HTR-8/SVneo (cell line): ENCODE measurements around the gene SLC22A23.

Experiments
- DNase-seq: peaks from one replicate; pipeline ENCODE4 v3.0.0; 2011; ENCODE audit warnings: low spot score, mixed read lengths; ENCODE audit not compliant: insufficient read length
- FAIRE-seq: peaks from 2 replicates; lab custom pipeline; 2011; peaks lifted over from hg19 to GRCh38; lab: Jason Lieb, UNC

Gene SLC22A23

DNA sequence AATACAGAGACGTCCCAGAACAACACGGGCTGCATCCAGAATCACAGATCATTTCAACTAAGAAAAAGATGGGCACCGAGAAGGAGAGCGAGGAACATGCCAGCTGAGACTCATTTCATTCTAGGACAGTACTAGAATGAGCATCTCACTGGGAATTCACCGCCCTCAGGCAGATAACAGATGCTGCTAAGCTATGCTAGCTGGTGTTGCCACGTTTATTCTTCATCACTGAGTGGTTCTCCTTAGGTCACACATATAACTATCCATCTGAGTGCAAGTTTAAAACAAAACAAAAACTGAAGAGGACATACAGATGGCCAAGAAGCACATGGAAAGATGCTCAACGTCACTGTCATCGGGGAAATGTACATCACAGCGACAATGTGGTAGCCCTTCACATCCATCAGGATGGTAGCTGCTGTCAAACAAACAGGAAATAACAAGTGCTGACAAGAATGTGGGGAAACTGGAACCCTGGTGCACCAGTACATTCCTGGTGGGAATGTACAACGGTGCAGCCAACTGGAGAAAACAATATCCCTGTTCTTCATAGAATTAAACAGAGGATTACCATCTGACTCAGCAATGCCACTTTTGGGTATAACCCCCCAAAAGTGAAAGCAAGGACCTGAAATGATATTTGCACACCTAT lies 97.6 kb downstream of the SLC22A23 start:
- FAIRE-seq = no peak
- DNase-seq = no peak

DNA sequence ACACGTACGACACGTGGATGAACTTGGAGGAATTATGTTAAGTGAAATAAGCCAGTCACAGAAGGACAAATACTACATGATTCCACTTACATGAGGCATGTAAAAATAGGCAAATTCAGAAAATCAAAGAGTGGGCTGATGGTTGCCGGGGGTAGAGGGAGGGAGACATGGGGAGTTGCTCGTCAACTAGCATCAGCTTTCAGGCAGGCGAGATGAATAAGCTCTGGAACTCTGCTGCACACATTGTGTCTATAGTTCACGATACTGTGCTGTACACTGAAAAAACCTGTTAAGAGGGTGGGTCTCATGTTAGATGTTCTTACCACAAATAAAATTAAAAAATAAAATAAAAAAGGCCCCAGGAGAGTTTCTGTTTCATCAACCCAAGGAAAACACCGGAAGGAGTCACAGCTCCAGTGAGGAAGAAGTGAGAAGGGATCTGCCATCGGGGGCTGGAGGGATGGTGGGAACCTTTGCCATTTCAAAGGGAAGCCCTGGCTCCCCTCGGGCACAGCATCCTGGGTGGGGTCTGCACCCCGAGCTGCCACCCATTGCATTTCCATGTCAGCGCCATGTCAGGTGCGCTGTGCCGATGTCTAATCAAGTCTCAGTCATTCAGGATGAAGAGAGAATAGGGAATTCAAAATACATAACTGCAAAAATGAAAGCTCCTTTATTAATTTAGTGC lies 98.3 kb downstream of the SLC22A23 start:
- no peak for FAIRE-seq

DNA sequence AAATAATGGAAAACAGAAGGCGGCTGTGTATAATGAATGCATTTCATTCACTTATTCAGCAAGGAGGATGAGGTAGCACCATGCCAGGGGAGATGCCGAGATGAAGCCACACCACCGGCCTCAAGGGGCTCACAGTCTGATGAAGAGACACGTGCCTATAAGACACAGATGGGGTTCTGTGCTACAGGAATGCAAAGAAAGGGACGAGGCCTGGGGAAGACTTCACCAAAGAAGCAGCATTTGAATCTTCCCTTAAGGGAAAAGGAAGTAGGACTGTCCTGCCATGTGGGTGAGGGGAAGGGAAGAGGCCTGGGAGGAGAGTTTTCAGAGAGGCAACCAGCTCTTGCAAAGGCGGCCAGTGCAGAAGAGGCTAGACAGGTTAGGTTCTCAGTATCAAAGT lies 99.2 kb downstream of the SLC22A23 start:
- no peak for DNase-seq
- no peak for FAIRE-seq

More for the DNA sequence above, 98.3 kb downstream of the SLC22A23 start:
- DNase-seq = no peak

DNA sequence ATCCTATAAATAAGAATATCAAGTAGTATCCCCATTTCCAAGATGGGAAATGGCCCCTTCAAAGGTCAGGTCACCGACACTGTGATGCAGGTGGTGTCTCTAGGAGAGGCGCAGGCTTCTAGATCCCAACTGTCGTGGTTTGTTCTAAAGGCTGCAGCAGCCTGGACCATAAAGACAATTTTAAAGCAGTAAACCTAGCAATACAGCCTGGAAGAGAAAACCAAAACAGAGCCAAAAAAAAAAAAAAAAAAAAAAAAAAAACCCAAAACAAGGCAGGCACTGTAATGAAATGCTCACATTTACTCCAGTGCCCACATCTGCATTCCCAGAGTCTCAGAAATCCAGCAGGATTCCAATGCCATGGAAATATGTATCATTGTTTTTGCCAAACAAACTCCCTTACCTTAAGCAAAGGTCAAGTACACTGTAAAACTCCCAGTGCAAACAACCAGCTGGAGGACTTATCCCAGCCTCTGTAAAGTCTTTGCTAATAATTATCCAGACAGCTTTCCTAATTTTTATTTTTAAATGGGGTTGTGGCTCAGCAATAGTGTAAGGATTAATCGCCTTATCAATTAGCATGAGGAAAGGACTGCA lies 99.9 kb downstream of the SLC22A23 start:
- no peak for FAIRE-seq
- DNase-seq = no peak

DNA sequence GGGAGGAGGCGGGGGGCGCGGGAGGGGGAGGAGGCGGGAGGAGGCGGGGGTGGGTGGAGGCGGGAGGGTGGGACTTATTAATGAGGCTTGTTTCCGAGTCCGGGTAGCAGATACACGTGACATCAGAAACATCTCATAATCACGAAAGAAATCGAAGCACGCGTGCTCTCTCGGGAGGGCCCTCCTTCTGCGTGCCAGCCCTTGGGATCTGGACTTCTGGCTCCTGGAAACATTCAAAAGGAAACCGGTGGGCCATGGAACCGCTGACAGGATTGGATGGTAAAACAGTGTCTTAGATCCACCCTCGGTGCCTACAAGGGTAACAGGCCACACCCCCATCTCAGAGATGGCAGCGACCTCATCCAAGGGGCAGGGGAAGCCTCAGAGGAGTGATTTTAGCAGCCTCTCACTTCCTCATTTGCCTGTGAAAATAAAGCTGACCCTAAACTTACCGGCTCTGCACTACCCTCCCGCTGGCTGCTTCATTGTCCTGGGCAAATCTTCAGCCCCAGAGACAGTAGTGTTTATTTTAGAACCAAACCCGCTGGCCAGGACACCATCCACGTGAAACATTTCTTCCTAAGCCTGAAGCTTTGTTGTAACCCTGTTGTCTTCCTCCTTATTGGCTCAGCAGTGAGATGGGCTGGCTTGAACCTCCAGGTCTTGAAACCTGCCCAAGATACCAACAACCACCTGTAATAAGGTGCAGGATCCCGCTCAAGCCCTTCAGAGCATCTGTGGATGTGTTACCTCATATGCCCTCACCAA lies 100.6 kb downstream of the SLC22A23 start:
- FAIRE-seq (peak; percentile 23), DNase-seq (peak; percentile 81)

DNA sequence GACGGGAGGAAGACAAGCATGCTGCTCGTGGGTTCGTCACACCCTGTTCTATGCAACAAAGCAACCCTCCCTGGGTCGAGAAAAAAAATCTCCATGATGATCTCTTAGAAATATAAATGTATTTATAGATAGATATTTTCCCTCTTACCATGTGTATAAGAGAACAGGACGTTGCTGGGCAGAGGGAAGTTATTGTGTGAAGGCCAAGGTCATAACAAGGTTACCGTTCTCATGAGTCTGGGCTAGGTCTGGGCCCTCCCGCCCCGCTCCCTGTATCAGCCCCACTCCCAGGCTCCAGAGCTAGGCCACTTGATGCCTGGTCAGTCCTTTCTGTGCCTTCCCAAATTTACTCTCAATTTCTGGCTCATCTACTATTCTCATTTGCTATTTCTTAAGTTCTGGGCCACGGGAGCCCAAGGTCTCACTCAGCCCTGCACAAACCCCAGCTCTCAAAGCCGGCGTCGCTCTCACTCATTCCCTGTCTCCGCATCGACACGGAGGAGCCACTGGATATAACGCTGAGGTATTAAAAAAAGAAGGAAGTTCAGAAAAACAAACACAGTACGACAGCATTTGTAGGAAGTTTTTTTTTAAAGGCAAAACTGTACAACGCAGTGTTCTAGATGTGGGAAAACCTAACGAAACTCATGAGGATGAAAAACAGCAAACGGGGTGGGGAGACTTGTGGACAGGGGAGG lies 101.3 kb downstream of the SLC22A23 start:
- FAIRE-seq = no peak
- DNase-seq = no peak

DNA sequence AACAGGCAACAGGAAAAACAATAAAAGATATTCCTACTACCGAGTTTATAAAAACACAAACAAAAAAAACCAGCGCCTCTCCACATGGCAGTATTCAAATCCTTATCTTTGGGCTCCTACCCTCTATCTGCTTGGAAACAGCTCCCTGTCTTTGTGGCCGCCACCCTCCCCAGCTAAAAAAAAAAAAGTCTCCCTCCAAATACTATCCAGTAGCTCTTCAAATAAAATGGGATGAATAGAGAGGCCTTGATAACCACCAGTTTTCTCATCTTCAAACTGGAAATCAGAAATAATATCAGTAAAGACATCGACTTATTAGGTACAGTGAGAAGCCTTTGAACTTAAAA lies 101.9 kb downstream of the SLC22A23 start:
- DNase-seq (no peak), FAIRE-seq (no peak)

DNA sequence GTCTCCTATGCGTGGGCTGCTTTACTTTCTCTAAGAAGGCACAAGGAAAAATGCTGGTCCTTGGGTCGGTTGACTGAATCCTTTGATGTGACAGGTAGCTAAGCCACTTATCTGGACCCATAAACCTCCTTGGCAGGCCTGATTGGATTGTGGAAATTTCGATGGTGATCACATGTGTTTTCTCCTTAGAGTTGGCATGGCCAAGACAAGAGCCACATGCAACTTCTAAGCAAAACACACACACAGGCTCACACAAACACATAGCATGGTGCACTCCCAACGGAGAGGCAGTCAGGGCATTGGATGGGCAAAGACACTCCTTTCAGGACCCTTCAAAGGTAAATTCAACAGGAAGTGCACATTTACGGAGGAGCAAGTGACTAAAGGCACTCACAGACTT lies 102.9 kb downstream of the SLC22A23 start:
- DNase-seq = no peak
- no peak for FAIRE-seq

DNA sequence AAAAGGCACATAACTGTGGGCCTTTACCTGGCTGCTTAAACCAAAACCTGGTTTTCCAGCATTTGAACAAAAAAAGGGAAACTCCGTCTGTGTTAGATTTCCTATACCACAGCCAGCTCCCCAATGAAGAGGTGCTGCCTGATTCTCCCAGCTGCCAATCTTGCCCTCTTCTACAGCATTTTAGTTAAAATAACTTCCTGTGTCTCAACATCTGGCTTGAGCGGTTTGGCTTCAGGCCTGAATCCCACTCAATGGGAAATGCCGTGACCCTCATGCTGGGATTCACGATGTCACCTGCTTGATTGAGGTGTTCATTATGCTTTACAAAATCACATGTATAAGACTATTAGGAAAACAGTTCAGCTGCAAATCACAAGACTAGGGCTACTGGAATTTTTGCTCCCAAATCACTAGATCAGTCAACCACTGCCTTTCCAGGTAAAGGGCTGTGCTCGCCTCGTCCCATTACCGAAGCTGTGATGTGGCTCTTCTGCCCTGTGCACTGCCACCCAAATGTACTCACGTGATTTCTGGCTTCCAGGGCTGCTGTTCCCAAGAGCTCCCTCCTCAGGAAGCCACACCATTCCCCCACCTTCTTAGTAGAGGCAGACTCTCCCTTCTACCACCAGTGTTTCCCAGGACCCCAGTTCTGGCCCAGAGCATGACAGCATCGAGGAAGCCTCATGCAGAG lies 103.5 kb downstream of the SLC22A23 start:
- FAIRE-seq = no peak
- no peak for DNase-seq

DNA sequence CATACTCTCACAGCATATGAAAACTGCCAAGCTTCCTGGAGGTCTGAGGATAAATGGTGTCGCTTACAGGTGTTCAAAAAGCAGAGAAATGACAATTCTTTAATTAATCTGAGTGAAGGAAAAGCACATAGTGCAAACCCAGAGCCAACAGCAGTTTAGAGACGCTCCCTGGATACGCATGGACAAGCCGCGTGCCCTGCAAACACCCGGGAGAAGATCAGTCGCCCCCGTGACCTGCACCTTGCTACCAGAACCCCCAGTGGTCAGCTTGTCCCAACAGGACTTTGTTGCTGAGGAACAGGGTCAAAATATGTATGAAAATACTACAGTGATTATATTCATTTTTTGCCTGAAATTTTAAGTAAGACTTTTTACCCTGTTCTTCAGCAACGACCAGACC lies 104.2 kb downstream of the SLC22A23 start:
- FAIRE-seq (no peak), DNase-seq (no peak)

DNA sequence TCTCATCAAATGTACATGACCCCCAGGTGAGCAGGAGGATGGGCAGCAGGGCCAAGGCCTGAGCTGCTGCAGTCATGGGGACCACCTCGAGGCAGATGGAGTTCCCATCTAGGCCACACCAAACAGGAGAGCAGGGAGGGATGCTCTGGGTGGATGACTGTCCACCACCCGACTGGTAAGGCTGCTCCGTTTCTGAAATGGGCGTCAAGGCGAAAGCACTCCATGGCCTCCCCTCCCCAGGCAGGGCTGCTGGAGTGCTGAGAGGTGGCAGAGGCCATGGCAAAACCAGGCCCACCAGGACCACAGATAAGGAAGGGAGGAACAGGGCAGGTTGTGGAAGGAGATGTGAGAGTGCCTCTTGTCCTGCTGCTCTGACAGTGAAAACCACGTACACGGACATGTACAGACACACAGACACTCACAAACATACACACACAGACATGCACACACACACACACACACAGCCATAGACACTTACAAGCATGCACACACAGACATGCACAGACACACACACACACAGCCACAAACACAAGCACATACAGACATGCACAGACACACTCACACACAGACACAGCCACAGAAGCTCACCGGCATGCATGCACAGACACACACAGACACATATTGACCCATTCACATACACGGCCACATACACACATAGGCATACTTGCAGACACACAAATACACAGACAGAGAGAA lies 104.9 kb downstream of the SLC22A23 start:
- DNase-seq (no peak), FAIRE-seq (peak; percentile 58)

DNA sequence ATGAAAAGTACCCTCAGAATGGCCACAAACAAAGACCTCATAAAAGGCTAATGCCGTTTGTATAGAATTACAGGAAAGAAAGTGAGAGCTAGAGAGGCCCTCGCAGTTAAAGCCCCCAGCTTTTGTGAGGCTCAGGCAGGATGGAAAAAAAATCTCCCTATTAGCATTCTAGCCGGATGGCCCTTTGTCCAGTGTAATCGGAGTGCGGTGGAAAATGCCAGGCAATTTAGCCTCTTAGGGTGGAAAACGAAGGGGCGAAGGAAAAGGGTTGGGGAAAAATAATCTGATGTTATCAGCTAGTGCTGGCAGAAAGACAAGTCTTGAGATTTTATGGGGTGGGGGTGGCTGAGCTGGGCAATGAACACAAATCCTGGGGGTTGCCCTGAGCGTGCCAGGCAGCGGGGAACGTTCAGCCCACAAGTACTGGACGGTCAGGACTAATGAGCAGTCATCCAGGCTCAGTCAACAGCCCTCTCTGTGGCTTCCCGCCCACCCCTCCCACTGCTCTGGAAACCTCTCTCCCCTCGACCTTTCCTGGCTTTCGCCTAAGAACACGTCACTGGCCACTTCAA lies 105.7 kb downstream of the SLC22A23 start:
- FAIRE-seq (no peak), DNase-seq (no peak)

DNA sequence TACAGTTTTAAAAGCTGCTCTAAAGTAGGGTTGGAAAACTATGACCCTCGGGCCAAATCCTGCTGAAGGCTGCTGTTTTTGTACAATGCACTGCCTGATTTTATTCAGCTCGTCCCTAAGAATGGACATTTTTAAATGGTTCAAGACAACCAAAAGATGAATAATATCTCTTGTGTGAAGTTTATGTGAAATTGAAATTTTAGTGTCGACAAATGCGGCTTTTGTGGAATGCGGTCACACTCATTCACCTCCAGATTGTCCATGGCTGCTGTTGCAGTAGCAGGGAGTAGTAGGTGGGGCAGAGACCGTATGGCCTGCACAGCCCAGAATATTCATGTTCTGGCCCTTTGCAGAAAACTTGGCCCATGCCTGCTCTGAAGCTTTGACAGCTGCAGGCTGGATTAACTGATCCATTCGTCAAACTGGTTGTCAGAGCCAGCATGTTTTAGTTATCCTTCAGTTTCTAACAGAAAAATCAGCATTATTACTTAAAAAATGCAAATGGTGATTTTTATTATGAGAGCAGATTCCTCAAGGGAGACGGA lies 106.5 kb downstream of the SLC22A23 start:
- DNase-seq = no peak
- no peak for FAIRE-seq

DNA sequence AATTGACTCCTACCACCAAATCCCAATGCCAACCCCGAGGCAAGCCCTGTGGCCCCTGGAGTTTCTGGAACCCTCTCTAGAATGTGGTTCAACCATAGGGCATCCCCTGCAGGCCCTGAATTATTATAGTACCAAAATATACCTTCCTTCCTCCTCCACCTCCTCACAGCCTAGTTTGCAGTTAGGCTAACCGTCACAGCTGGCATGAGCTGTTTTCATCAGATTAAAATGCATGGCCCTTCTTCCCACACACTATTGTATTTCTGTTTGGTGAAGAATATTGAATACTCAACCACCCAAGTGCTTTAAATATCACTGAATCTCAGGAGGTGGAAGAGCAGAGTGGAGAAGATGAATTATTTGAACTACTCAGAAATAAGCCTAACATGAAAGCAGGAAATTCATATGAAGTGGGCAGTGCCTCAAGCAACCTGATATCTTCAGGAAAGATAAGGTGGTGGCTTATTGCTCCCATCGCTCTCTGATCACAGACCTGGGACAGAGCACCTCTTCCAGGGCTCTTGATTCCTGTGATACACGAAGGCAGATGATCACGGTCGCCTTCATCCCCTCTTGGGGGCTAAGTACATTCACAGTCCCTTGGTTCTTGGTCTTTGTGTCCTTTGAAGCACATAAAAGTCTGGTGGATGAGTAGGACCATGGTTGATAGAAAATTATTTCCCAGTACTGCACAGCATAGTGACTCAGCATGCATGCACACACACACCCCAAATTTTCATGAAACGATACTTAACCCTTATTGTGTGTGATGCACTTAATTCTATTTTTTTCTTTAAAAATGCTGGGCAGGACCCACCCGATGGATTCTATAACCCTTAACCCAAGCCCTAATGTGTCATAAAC lies 107.2 kb downstream of the SLC22A23 start:
- FAIRE-seq = no peak
- DNase-seq = no peak

DNA sequence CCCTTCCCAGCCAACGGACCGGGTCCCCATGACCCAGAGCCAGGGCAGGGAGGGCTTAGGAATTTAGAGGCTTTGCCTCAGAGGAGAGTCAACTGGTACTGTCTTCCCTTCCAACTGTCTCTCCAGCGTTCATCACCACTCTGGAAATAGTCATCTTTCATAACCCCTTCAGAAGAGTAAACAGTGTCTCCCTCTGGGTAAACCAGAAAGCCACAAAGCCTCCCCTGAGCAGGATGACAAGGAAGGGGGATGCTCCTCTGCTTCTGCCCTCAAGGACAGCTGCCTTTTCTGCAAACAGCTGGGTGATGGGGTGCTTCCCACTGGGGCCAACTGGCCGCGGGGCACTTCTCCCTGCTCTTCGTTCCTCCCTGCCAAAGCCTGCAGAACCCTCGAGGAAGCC lies 108.0 kb downstream of the SLC22A23 start:
- FAIRE-seq (no peak), DNase-seq (no peak)

DNA sequence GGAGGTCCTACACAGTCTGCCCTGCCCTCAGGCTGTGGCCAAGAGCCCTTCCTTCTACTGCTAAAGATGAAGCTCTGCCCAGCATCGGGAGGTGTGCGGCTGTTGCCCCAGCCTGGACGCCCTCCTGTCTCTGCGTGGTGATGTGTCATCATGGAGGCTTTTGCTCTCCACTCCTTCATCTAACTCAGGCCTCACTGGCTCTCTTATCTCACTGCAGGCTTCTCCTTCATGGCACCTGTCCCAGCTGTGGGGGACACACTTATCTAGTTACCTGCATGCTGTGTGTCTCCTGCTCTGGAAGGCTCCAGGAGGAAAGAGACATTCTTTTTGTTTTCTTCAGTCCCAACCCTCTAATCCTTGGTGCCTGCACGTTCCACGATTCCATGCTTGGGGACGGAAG lies 109.0 kb downstream of the SLC22A23 start:
- DNase-seq (no peak), FAIRE-seq (no peak)

DNA sequence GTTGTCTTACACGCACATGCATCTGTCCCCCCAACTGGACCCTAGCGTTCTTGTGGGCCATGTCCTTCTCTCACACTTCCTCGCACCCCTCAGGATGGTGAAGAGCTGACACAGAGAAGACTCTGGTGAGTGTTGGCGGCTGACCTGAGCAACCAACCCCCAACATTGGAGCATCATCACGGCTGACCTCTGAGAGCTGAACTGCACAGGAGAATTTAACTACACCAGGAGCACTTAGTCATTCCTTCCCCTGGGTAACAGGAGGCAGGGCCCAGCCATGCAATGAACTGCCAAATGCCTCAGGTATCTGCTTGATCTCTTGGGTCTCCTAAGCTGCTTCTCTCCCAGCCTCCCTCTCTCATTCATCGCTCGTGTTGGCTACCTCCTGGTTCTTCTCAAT lies 109.6 kb downstream of the SLC22A23 start:
- DNase-seq (no peak), FAIRE-seq (no peak)

DNA sequence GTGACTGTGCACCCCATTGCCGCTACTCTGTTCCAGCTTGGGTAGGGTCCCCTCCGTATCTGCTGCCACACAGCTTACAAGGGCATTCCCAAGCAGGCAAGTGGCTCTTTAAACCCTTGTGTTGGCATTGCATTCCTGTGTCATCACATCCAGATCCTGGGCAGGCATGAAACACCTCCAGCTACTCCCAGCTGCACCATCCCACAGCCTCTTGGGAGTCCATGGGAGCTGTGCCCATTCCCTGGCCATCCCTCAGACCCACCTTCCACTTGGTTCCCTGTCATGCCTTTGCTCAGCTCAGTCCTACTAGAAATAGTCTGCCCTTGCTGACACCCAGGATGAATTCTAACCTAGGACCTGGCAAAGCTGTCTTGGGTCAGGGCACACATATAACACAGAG lies 110.4 kb downstream of the SLC22A23 start:
- no peak for FAIRE-seq

More for the DNA sequence above, 110.4 kb downstream of the SLC22A23 start:
- no peak for DNase-seq
